HL-60 (cell line): Measurements from ENCODE around the gene RTN4.
"Not testable (repeated sequence)": the region's sequence is repeated elsewhere in the genome, so short reads cannot be mapped to it uniquely, and the experiment has no call there.

Experiments used
- DNase-seq, 2 experiments: peaks; one replicate each; pipeline ENCODE4 v3.0.0-alpha.2; 2010 to 2020; ENCODE audit warnings: low read depth in 1 of 2, low spot score in 1 of 2
- H3K27ac ChIP-seq: fragments of 250-450 bp; sonication (Bioruptor Pico); replicated peaks from 2 replicates; pipeline ENCODE4 v1.5.1; 2020; ENCODE audit warnings: mild to moderate bottlenecking, moderate library complexity
- H3K27me3 ChIP-seq: fragments of 250-450 bp; sonication (Bioruptor Pico); 2 replicates; pipeline ENCODE4 v1.5.1; 2021; ENCODE audit warnings: mild to moderate bottlenecking, moderate library complexity; ENCODE audit not compliant: insufficient read depth, poor library complexity, severe bottlenecking
- H3K4me3 ChIP-seq: replicated peaks from 2 replicates; pipeline ENCODE4 v1.5.1; 2011; ENCODE audit warnings: mild to moderate bottlenecking, control low read depth, low read length; ENCODE audit not compliant: insufficient read depth
- GABPA ChIP-seq: IDR thresholded peaks from 2 replicates; pipeline ENCODE4 v1.6.1; 2012; ENCODE audit warnings: low read depth
- POLR2AphosphoS5 ChIP-seq: IDR thresholded peaks from 2 replicates; pipeline ENCODE4 v1.6.1; 2012; ENCODE audit warnings: low read depth
- SPI1 ChIP-seq: IDR thresholded peaks from 2 replicates; pipeline ENCODE4 v1.6.1; 2012; ENCODE audit warnings: low read depth, mild to moderate bottlenecking, borderline replicate concordance
- TF ChIP-seq, protein P1 (sequence below): IDR thresholded peaks from one replicate; pipeline ENCODE4 v1.5.1; 2011; ENCODE audit warnings: low read length, control low read depth, inconsistent platforms; ENCODE audit not compliant: insufficient read depth
- TF ChIP-seq, protein P2 (sequence below): IDR thresholded peaks from 2 replicates; pipeline ENCODE4 v1.6.1; 2012; ENCODE audit warnings: low read depth; ENCODE audit not compliant: insufficient replicate concordance

RTN4 gene

DNA sequence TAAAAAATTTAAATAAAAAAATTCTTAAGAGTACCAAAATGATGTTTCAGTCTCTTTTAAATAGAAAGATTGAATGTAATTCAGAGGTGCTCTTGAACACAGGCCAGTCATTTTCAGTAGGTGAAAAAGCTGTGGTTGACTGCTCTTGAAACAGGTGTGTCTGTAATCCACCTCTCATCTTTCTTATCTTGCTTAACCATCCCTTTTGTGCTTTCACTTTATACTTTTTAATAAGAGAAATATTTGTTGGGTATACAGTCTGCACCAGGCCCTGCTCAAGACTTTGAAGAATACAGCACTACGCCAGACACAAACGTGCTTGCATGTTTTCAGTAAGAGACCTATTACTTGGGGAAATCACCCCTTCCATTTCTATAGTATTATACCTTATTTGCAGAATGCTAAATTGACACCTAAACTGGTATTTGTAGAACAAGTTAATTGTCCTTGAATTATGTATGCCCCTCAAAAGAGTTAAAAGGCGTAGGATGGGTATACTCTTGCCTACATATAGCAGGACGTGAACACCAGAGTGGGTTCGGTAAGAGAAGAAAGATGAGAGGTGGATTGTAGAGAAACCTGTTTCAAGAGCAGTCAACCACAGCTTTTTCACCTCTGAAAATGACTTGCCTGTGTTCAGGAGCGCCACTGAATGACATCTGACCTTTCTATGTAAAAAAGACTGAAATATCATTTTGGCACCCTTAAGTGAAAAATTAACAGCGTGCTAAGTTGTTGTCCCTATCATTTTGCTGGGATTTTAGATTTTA is 4.0 kb upstream of the RTN4 start:
- TF ChIP-seq GABPA, result no peak
- TF ChIP-seq, protein P1, sequence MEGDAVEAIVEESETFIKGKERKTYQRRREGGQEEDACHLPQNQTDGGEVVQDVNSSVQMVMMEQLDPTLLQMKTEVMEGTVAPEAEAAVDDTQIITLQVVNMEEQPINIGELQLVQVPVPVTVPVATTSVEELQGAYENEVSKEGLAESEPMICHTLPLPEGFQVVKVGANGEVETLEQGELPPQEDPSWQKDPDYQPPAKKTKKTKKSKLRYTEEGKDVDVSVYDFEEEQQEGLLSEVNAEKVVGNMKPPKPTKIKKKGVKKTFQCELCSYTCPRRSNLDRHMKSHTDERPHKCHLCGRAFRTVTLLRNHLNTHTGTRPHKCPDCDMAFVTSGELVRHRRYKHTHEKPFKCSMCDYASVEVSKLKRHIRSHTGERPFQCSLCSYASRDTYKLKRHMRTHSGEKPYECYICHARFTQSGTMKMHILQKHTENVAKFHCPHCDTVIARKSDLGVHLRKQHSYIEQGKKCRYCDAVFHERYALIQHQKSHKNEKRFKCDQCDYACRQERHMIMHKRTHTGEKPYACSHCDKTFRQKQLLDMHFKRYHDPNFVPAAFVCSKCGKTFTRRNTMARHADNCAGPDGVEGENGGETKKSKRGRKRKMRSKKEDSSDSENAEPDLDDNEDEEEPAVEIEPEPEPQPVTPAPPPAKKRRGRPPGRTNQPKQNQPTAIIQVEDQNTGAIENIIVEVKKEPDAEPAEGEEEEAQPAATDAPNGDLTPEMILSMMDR, result no peak
- no peak for TF ChIP-seq POLR2AphosphoS5
- no peak for TF ChIP-seq SPI1
- TF ChIP-seq, protein P2, sequence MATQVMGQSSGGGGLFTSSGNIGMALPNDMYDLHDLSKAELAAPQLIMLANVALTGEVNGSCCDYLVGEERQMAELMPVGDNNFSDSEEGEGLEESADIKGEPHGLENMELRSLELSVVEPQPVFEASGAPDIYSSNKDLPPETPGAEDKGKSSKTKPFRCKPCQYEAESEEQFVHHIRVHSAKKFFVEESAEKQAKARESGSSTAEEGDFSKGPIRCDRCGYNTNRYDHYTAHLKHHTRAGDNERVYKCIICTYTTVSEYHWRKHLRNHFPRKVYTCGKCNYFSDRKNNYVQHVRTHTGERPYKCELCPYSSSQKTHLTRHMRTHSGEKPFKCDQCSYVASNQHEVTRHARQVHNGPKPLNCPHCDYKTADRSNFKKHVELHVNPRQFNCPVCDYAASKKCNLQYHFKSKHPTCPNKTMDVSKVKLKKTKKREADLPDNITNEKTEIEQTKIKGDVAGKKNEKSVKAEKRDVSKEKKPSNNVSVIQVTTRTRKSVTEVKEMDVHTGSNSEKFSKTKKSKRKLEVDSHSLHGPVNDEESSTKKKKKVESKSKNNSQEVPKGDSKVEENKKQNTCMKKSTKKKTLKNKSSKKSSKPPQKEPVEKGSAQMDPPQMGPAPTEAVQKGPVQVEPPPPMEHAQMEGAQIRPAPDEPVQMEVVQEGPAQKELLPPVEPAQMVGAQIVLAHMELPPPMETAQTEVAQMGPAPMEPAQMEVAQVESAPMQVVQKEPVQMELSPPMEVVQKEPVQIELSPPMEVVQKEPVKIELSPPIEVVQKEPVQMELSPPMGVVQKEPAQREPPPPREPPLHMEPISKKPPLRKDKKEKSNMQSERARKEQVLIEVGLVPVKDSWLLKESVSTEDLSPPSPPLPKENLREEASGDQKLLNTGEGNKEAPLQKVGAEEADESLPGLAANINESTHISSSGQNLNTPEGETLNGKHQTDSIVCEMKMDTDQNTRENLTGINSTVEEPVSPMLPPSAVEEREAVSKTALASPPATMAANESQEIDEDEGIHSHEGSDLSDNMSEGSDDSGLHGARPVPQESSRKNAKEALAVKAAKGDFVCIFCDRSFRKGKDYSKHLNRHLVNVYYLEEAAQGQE, result no peak
- DNase-seq, result no peak
- Histone ChIP-seq H3K27ac (no peak overlapping the region), H3K4me3 (no peak overlapping the region), H3K27me3 (no peaks in the 10 kb centered on the region)

- DNase-seq, H3K27me3 ChIP-seq, H3K4me3 ChIP-seq: not testable (repeated sequence)
- 0 out of 2 replicates have a peak overlapping the region, but pooled peaks have one; percentile 74 for H3K27ac ChIP-seq
Observed at GRCh38 chr2:55053225-55053624, 3.0 kb upstream of the RTN4 start.

DNA sequence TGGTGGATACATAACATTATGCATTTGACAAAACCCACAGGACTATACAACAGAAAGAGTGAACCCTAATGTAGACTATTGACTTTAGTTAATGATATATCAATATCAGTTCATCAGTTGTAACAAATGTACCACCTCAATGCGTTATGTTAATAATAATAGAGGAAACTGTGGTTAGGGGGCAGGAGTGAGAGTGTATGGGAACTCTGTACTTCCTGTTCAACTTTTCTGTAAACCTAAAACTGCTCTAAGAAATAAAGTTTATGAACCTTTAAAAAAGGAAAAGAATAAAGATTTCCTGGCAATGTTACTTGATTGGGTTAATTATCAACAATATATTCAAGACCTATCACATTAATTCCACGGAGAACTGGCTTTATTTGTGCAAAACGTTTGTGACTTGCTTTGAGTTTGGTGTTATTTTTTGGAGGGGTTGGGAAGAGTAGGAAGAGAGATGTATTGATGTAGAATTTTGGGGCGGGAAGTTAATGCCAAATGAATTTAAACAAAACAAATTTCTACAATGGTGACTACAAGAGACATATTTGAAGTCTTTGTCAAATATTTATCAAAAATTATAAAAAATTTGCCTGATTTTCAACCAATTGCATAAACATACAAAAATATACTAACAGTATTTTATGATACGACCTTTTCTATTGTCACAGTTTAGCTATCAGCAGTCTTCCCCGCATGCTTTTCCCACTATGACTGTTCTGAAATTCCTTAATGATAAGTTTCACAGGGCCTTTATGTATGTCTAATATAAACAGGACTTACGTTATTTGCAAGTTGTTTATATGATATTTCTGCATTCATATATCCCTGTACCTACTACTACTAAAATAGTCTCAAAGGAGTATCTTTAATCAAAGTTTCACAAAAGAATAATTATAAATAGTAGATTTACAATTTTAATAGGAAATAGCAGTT is 2.1 kb upstream of the RTN4 start:
- TF ChIP-seq SPI1, result 0 out of 2 replicates have a peak, but pooled peaks have one; percentile 10
- TF ChIP-seq POLR2AphosphoS5, result no peak
- DNase-seq, result peak in 1 of 2 experiments; percentile 32
- Histone ChIP-seq H3K4me3 (no peak overlapping the region), H3K27ac (peak overlapping the region; percentile 74), H3K27me3 (no peaks in the 10 kb centered on the region)

GRCh38 chr2:55051026-55051866 is 995 bp upstream of the RTN4 start:
- peak in 1 of 2 experiments; percentile 47 for DNase-seq
- Histone ChIP-seq H3K27me3 (no peaks in the 10 kb centered on the region), H3K27ac (peak overlapping the region; percentile 74), H3K4me3 (peak overlapping the region; percentile 69)
- TF ChIP-seq, protein P2, result no peak
- TF ChIP-seq POLR2AphosphoS5 (no peak), SPI1 (no peak), GABPA (no peak)
- TF ChIP-seq, protein P1, result no peak
